H9 (cell line): ENCODE data around the gene CAVIN3. TPM values are rescaled to one million over a fixed set of nuclear protein-coding genes. Genes with fewer than 3 reads are reported as not detected.

Experiments
- DNase-seq: peaks from one replicate; pipeline ENCODE4 v3.0.0-alpha.2; 2017
- H2AFZ ChIP-seq: one replicate; pipeline ENCODE4 v1.6.1; 2013; ENCODE audit warnings: mild to moderate bottlenecking, low read length, control low read depth, moderate library complexity
- H2AK5ac ChIP-seq: 2 replicates; pipeline ENCODE4 v1.6.1; 2013; ENCODE audit warnings: low read length, control low read depth, mixed read lengths; ENCODE audit not compliant: insufficient read length
- H2BK120ac ChIP-seq: one replicate; pipeline ENCODE4 v1.6.1; 2013; ENCODE audit warnings: low read depth, mild to moderate bottlenecking, low read length, control low read depth, inconsistent platforms; ENCODE audit not compliant: poor library complexity, severe bottlenecking
- H2BK12ac ChIP-seq: 2 replicates; pipeline ENCODE4 v1.6.1; 2013; ENCODE audit warnings: low read length, control low read depth, mixed read lengths, low read depth; ENCODE audit not compliant: insufficient read length
- H2BK15ac ChIP-seq: 2 replicates; pipeline ENCODE4 v1.6.1; 2013; ENCODE audit warnings: low read depth, low read length, control low read depth
- H2BK20ac ChIP-seq: one replicate; pipeline ENCODE4 v1.6.1; 2013; ENCODE audit warnings: low read depth, mild to moderate bottlenecking, low read length, control low read depth, inconsistent platforms; ENCODE audit not compliant: poor library complexity, severe bottlenecking
- H2BK5ac ChIP-seq: 2 replicates; pipeline ENCODE4 v1.6.1; 2013; ENCODE audit warnings: low read length, control low read depth, mixed read lengths; ENCODE audit not compliant: insufficient read length
- H3K14ac ChIP-seq: 2 replicates; pipeline ENCODE4 v1.6.1; 2013; ENCODE audit warnings: low read length, control low read depth; ENCODE audit not compliant: insufficient read depth
- H3K18ac ChIP-seq: 2 replicates; pipeline ENCODE4 v1.6.1; 2013; ENCODE audit warnings: low read depth, mild to moderate bottlenecking, mixed read lengths, low read length, control low read depth; ENCODE audit not compliant: insufficient read length
- H3K23ac ChIP-seq: 2 replicates; pipeline ENCODE4 v1.6.1; 2013; ENCODE audit warnings: low read length, control low read depth, mixed read lengths, low read depth; ENCODE audit not compliant: insufficient read length
- H3K23me2 ChIP-seq: 2 replicates; pipeline ENCODE4 v1.6.1; 2013; ENCODE audit warnings: low read depth, mild to moderate bottlenecking, mixed read lengths, low read length, control low read depth; ENCODE audit not compliant: insufficient read length, poor library complexity, severe bottlenecking
- H3K27ac ChIP-seq: 2 replicates; pipeline ENCODE4 v1.5.1; 2013; ENCODE audit warnings: low read length, control low read depth, mixed read lengths, low read depth; ENCODE audit not compliant: insufficient read length
- H3K27me3 ChIP-seq: 2 replicates; pipeline ENCODE4 v1.6.1; 2013; ENCODE audit warnings: low read length, control low read depth, inconsistent platforms; ENCODE audit not compliant: insufficient read depth
- H3K4ac ChIP-seq: 2 replicates; pipeline ENCODE4 v1.6.1; 2013; ENCODE audit warnings: low read depth, mild to moderate bottlenecking, control low read depth, inconsistent platforms, low read length, moderate library complexity
- H3K4me1 ChIP-seq: 2 replicates; pipeline ENCODE4 v1.6.1; 2013; ENCODE audit warnings: low read length, control low read depth, inconsistent platforms; ENCODE audit not compliant: insufficient read depth
- H3K4me2 ChIP-seq: 2 replicates; pipeline ENCODE4 v1.6.1; 2013; ENCODE audit warnings: low read length, control low read depth, mixed read lengths; ENCODE audit not compliant: insufficient read length, insufficient read depth
- H3K56ac ChIP-seq: 2 replicates; pipeline ENCODE4 v1.6.1; 2013; ENCODE audit warnings: low read depth, mild to moderate bottlenecking, mixed read lengths, low read length, control low read depth; ENCODE audit not compliant: insufficient read length
- H3K79me1 ChIP-seq: 2 replicates; pipeline ENCODE4 v1.6.1; 2013; ENCODE audit warnings: low read depth, mild to moderate bottlenecking, moderate library complexity, low read length, control low read depth, inconsistent platforms; ENCODE audit not compliant: insufficient read depth, poor library complexity, severe bottlenecking
- H3K79me2 ChIP-seq: 2 replicates; pipeline ENCODE4 v1.6.1; 2013; ENCODE audit warnings: low read length, control low read depth, inconsistent platforms; ENCODE audit not compliant: insufficient read depth
- H3K9ac ChIP-seq: 2 replicates; pipeline ENCODE4 v1.6.1; 2013; ENCODE audit warnings: low read length, control low read depth, mixed read lengths; ENCODE audit not compliant: insufficient read length; ENCODE audit errors: extremely low read depth
- H3K9me3 ChIP-seq: one replicate; pipeline ENCODE4 v1.6.1; 2013; ENCODE audit warnings: low read depth, low read length, inconsistent platforms; ENCODE audit not compliant: control insufficient read depth
- H3T11ph ChIP-seq: one replicate; pipeline ENCODE4 v1.6.1; 2013; ENCODE audit warnings: mild to moderate bottlenecking, low read length, control low read depth, inconsistent platforms
- H4K20me1 ChIP-seq: one replicate; pipeline ENCODE4 v1.6.1; 2013; ENCODE audit not compliant: control insufficient read depth, insufficient read length, insufficient read depth
- H4K5ac ChIP-seq: 2 replicates; pipeline ENCODE4 v1.6.1; 2013; ENCODE audit warnings: low read depth, mild to moderate bottlenecking, mixed read lengths, low read length, control low read depth; ENCODE audit not compliant: insufficient read length
- H4K8ac ChIP-seq: replicated peaks from 2 replicates; pipeline ENCODE4 v1.6.1; 2013; ENCODE audit warnings: low read length, control low read depth, mixed read lengths, low read depth; ENCODE audit not compliant: insufficient read length
- H4K91ac ChIP-seq: 2 replicates; pipeline ENCODE4 v1.6.1; 2013; ENCODE audit warnings: low read depth, mild to moderate bottlenecking, moderate library complexity, mixed read lengths, low read length, control low read depth; ENCODE audit not compliant: insufficient read length
- H3K27ac Mint-ChIP-seq, 3 experiments: 2 replicates in 2 of 3; 3 replicates in 1 of 3; pipeline ENCODE4 v1.8.0; 2020 to 2021; ENCODE audit warnings: mixed read lengths in 3 of 3, mild to moderate bottlenecking in 1 of 3, moderate library complexity in 1 of 3
- H3K27me3 Mint-ChIP-seq: 2 replicates; pipeline ENCODE4 v1.8.0; 2021; ENCODE audit warnings: low read depth, mild to moderate bottlenecking, moderate library complexity, mixed read lengths
- H3K36me3 Mint-ChIP-seq, 3 experiments: 2 replicates in 2 of 3; 3 replicates in 1 of 3; pipeline ENCODE4 v1.8.0; 2020 to 2021; ENCODE audit warnings: low read depth in 3 of 3, mixed read lengths in 3 of 3; ENCODE audit not compliant: insufficient read depth in 1 of 3
- H3K4me1 Mint-ChIP-seq, 2 experiments: 2 replicates each; pipeline ENCODE4 v1.8.0; 2020; ENCODE audit warnings: mixed read lengths in 2 of 2
- H3K4me3 Mint-ChIP-seq, 2 experiments: 2 replicates in 1 of 2; 3 replicates in 1 of 2; pipeline ENCODE4 v1.8.0; 2020 to 2021; ENCODE audit warnings: mild to moderate bottlenecking in 2 of 2, mixed read lengths in 2 of 2, moderate library complexity in 1 of 2
- H3K9me3 Mint-ChIP-seq, 2 experiments: 2 replicates in 1 of 2; 3 replicates in 1 of 2; pipeline ENCODE4 v1.8.0; 2020; ENCODE audit warnings: mild to moderate bottlenecking in 2 of 2, mixed read lengths in 2 of 2, moderate library complexity in 1 of 2
- WGBS: extraction: QIAGEN DNeasy Blood & Tissue Kit; methylation state at CpG from one replicate; pipeline ENCODE4 v1.1.7; 2013; ENCODE audit warnings: missing lambda C conversion rate, low lambda C conversion rate, mixed read lengths; ENCODE audit not compliant: insufficient read length; ENCODE audit errors: extremely low coverage; 5-methylcytosine and 5-hydroxymethylcytosine counted together
- total RNA-seq: library from RNA; stranded (reverse); gene quantifications from 2 replicates; pipeline ENCODE4 v1.2.1, GENCODE V29; 2021
- TF ChIP-seq, protein P1 (sequence below): fragments of 200-600 bp; sonication (generic); conservative IDR thresholded peaks from 3 replicates; pipeline ENCODE4 v1.8.0; 2021; ENCODE audit warnings: antibody characterized with exemption, mild to moderate bottlenecking

Gene CAVIN3
- total RNA-seq, 1 experiment from 2014 or later: 60.0 TPM

DNA sequence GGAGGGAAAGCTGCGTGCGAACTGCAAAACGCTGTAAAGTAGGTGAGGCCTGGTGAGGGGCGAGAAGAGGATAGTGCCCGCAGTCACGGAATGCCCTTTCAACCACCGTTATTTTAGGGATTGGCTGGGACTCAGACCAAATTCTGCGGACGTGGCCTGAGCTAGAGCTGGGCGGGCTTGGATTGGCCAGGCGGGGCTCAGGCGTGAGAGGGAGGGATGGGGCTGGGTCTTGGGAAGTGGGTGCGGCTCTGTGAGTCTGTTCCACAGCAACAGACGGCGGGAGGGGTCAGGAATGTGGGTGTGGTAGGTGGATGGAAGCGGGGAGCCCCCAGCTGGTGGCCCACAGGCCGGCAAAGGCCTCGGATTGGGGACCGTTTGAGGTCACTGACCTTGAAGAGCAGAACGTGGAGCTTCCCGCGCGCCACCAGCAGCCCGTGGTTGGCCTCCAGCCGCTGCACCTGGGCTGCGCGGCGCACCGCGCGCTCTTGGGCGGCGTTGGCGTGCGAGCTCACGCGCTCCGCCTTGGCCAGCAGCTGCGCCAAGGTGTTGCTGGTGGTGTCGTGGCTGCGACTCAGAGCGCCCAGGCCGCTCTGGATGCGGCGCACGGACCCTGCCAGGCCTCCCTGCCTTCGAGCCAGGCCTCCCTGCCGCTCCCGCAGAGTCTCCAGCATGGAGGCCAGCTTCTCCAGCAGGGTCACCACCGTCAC, 444 bp downstream of the CAVIN3 start:
- Histone ChIP-seq H4K91ac (peak overlapping the region; percentile 15), H3K9ac (peak overlapping the region; percentile 86), H2AFZ (no peak overlapping the region), H3T11ph (no peak overlapping the region), H2AK5ac (no peak overlapping the region), H4K20me1 (no peaks in the 10 kb centered on the region), H4K5ac (peak overlapping the region; percentile 69), H2BK12ac (peak overlapping the region; percentile 31), H2BK5ac (no peak overlapping the region), H3K56ac (no peak overlapping the region), H3K9me3 (no peaks in the 10 kb centered on the region), H3K27me3 (no peaks in the 10 kb centered on the region; the same call in 1 of the 2 replicates), H3K4me1 (peaks cover 4% of the 10 kb centered on the region; the same call in 1 of the 2 replicates), H3K4ac (peak overlapping the region; percentile 35; the same call in 1 of the 2 replicates), H3K79me1 (no peaks in the 10 kb centered on the region), H3K23me2 (peaks cover 18% of the 10 kb centered on the region), H3K14ac (peak overlapping the region; percentile 92), H4K8ac (peak overlapping the region; percentile 78), H2BK120ac (no peak overlapping the region), H2BK15ac (no peak overlapping the region; the same call in 1 of the 2 replicates), H3K4me2 (peak overlapping the region; percentile 96), H3K18ac (peak overlapping the region; percentile 97), H2BK20ac (no peak overlapping the region), H3K79me2 (no peaks in the 10 kb centered on the region), H3K23ac (no peak overlapping the region), H3K27ac (peak overlapping the region; percentile 49)
- Mint-ChIP-seq H3K4me1 (peaks cover 64 to 66% of the 10 kb centered on the region in 2 experiments), H3K36me3 (peaks cover 0 to 14% (median 13%) of the 10 kb centered on the region in 3 experiments; a peak in 5 of 7 replicates), H3K9me3 (no peaks in the 10 kb centered on the region; a peak in 1 of 5 replicates), H3K27ac (peak overlapping the region; percentile 82 to 97 (median 91); a peak in 5 of 7 replicates), H3K27me3 (no peaks in the 10 kb centered on the region; the same call in 1 of the 2 replicates), H3K4me3 (peak overlapping the region; percentile 75 to 80)
- no CpG with 5 or more reads among the region's 50 CpGs for WGBS
- TF ChIP-seq, protein P1, sequence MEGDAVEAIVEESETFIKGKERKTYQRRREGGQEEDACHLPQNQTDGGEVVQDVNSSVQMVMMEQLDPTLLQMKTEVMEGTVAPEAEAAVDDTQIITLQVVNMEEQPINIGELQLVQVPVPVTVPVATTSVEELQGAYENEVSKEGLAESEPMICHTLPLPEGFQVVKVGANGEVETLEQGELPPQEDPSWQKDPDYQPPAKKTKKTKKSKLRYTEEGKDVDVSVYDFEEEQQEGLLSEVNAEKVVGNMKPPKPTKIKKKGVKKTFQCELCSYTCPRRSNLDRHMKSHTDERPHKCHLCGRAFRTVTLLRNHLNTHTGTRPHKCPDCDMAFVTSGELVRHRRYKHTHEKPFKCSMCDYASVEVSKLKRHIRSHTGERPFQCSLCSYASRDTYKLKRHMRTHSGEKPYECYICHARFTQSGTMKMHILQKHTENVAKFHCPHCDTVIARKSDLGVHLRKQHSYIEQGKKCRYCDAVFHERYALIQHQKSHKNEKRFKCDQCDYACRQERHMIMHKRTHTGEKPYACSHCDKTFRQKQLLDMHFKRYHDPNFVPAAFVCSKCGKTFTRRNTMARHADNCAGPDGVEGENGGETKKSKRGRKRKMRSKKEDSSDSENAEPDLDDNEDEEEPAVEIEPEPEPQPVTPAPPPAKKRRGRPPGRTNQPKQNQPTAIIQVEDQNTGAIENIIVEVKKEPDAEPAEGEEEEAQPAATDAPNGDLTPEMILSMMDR: no peak
- peak; percentile 89 for DNase-seq
